HepG2 (cell line): ENCODE results near the gene MLST8. TPM values are rescaled to one million over a fixed set of nuclear protein-coding genes. Genes with fewer than 3 reads are reported as not detected.
A peak's percentile ranks its signal among the peaks of the same experiment; 100 is the strongest.

Experiments
- CBFB ChIP-seq: sonication (generic); formaldehyde crosslinking; IDR thresholded peaks from 2 replicates; pipeline ENCODE4 v1.4.0; 2020; ENCODE audit warnings: missing genetic modification reagents
- GABPA ChIP-seq, 2 experiments: IDR thresholded peaks; 2 replicates each; pipeline ENCODE4 v1.6.1; 2011 to 2016; ENCODE audit warnings: low read depth in 2 of 2, low read length in 1 of 2, missing biosample characterization in 1 of 2, missing genetic modification characterization in 1 of 2
- HIC2 ChIP-seq: sonication (generic); formaldehyde crosslinking; IDR thresholded peaks from 2 replicates; pipeline ENCODE4 v1.9.0; 2022; ENCODE audit warnings: low read depth, missing genetic modification reagents
- HNRNPK ChIP-seq: fragments of 200-400 bp; formaldehyde crosslinking; IDR thresholded peaks from 2 replicates; pipeline ENCODE4 v1.6.1; 2018; ENCODE audit warnings: low read length, low read depth, moderate library complexity, mild to moderate bottlenecking; ENCODE audit not compliant: poor library complexity, severe bottlenecking
- KLF11 ChIP-seq: IDR thresholded peaks from 2 replicates; pipeline ENCODE4 v1.6.1; 2016; ENCODE audit warnings: missing compliant biosample characterization
- KLF13 ChIP-seq: sonication (generic); formaldehyde crosslinking; IDR thresholded peaks from 2 replicates; pipeline ENCODE4 v1.4.0; 2020; ENCODE audit warnings: mild to moderate bottlenecking, missing genetic modification reagents
- KLF6 ChIP-seq: IDR thresholded peaks from 2 replicates; pipeline ENCODE4 v1.8.0; 2016; ENCODE audit warnings: missing biosample characterization, missing genetic modification reagents
- MAX ChIP-seq: IDR thresholded peaks from 2 replicates; pipeline ENCODE4 v1.6.1; 2012; ENCODE audit warnings: inconsistent platforms
- NAIF1 ChIP-seq: sonication (generic); formaldehyde crosslinking; IDR thresholded peaks from 2 replicates; pipeline ENCODE4 v1.5.0; 2020; ENCODE audit warnings: mild to moderate bottlenecking, missing genetic modification reagents, borderline replicate concordance
- PTBP1 ChIP-seq: fragments of 200-400 bp; formaldehyde crosslinking; IDR thresholded peaks from 2 replicates; pipeline ENCODE4 v1.6.1; 2018; ENCODE audit warnings: low read length, low read depth; ENCODE audit not compliant: poor library complexity, severe bottlenecking
- SMYD3 ChIP-seq: sonication (generic); formaldehyde crosslinking; IDR thresholded peaks from 2 replicates; pipeline ENCODE4 v1.8.1; 2023; ENCODE audit warnings: mild to moderate bottlenecking, missing genetic modification reagents
- SP1 ChIP-seq, 2 experiments: fragments of 450-650 bp in 1 of 2; sonication (generic) in 1 of 2; formaldehyde crosslinking in 1 of 2; IDR thresholded peaks; 2 replicates each; pipeline versions ENCODE4 v1.4.0 to v1.6.1; 2016 to 2020; ENCODE audit warnings: missing genetic modification reagents in 1 of 2
- TFAP4 ChIP-seq: sonication (generic); IDR thresholded peaks from 2 replicates; pipeline ENCODE4 v1.6.1; 2016; ENCODE audit warnings: low read depth, borderline replicate concordance
- U2AF1 ChIP-seq: fragments of 200-400 bp; formaldehyde crosslinking; optimal IDR thresholded peaks from 2 replicates; pipeline ENCODE3; 2017; ENCODE audit warnings: mild to moderate bottlenecking, low read depth, low read length
- ZBTB1 ChIP-seq: sonication (generic); formaldehyde crosslinking; IDR thresholded peaks from 2 replicates; pipeline ENCODE4 v1.4.0; 2020; ENCODE audit warnings: missing genetic modification reagents, borderline replicate concordance
- ZBTB34 ChIP-seq: sonication (generic); formaldehyde crosslinking; IDR thresholded peaks from 2 replicates; pipeline ENCODE4 v1.8.0; 2022; ENCODE audit warnings: mild to moderate bottlenecking, missing genetic modification reagents
- ZBTB7A ChIP-seq: sonication (generic); formaldehyde crosslinking; IDR thresholded peaks from 2 replicates; pipeline ENCODE4 v1.8.0; 2022; ENCODE audit warnings: mild to moderate bottlenecking, missing genetic modification reagents
- ZNF235 ChIP-seq: sonication (generic); formaldehyde crosslinking; IDR thresholded peaks from 2 replicates; pipeline ENCODE4 v1.8.1; 2023; ENCODE audit warnings: mild to moderate bottlenecking, missing genetic modification reagents, borderline replicate concordance
- ZNF331 ChIP-seq: sonication (generic); formaldehyde crosslinking; IDR thresholded peaks from 2 replicates; pipeline ENCODE4 v1.4.0; 2020; ENCODE audit warnings: missing genetic modification reagents
- ZNF333 ChIP-seq: sonication (generic); formaldehyde crosslinking; IDR thresholded peaks from 2 replicates; pipeline ENCODE4 v1.4.0; 2020; ENCODE audit warnings: mild to moderate bottlenecking, missing genetic modification reagents, borderline replicate concordance
- ZNF550 ChIP-seq: sonication (generic); formaldehyde crosslinking; IDR thresholded peaks from 2 replicates; pipeline ENCODE4 v1.4.0; 2020; ENCODE audit warnings: mild to moderate bottlenecking, missing genetic modification reagents, borderline replicate concordance
- ZNF607 ChIP-seq: sonication (generic); formaldehyde crosslinking; IDR thresholded peaks from 2 replicates; pipeline ENCODE4 v1.5.1; 2020; ENCODE audit warnings: missing genetic modification reagents, mild to moderate bottlenecking, borderline replicate concordance
- ZNF7 ChIP-seq: IDR thresholded peaks from 2 replicates; pipeline ENCODE4 v1.6.1; 2016; ENCODE audit warnings: missing biosample characterization, missing genetic modification reagents
- ZSCAN21 ChIP-seq: sonication (generic); formaldehyde crosslinking; IDR thresholded peaks from 2 replicates; pipeline ENCODE4 v1.8.0; 2022; ENCODE audit warnings: mild to moderate bottlenecking, missing genetic modification reagents, moderate library complexity, borderline replicate concordance
- polyA plus RNA-seq, 8 experiments: library from polyadenylated mRNA; depleted of rRNA in 3 of 8; stranded (reverse) in 7 of 8; unstranded in 1 of 8; fragments of >200 nt; fragmentation: Illumina TruSeq in 4 of 8; extraction: Trizol in 4 of 8; gene quantifications; 2 replicates each; pipeline versions ENCODE4 v1.2.1 to v1.2.3, GENCODE V29; 2011 to 2016; ENCODE audit warnings: low read depth in 4 of 8, missing spikeins in 1 of 8, mixed read lengths in 1 of 8; ENCODE audit not compliant: insufficient read depth in 1 of 8
- total RNA-seq, 5 experiments: library from RNA; depleted of rRNA; stranded (reverse); fragments of >200 nt; fragmentation: Illumina TruSeq; extraction: Trizol; gene quantifications; 2 replicates each; pipeline ENCODE4 v1.2.3, GENCODE V29; 2016; ENCODE audit warnings: low read depth in 1 of 5

MLST8 gene
- total and polyA plus RNA-seq, 2 of the 13 experiments (the other 11 are each of a cell fraction or from before 2014, with no cell fraction given): 30.8 to 72.7 TPM

- TF ChIP-seq NAIF1 (CRISPR knock-in tag) (peak; percentile 9; the same call in 1 of the 2 replicates), ZBTB1 (CRISPR knock-in tag) (no peak), GABPA (IDR thresholded peaks at IDR 0.05; ENCODE audit: low read depth, low read length) (peak; percentile 43), GABPA (CRISPR knock-in tag; IDR thresholded peaks at IDR 0.05; ENCODE audit: low read depth) (peak; percentile 80), ZNF7 (no peak), TFAP4 (peak; percentile 76; the same call in 1 of the 2 replicates), HIC2 (peak; percentile 84), ZBTB7A (CRISPR knock-in tag) (peak; percentile 58; the same call in 1 of the 2 replicates), KLF13 (CRISPR knock-in tag) (no peak), PTBP1 (peak; percentile 67), KLF11 (CRISPR knock-in tag) (0 out of 2 replicates have a peak, but pooled peaks have one; percentile 35), ZBTB34 (peak; percentile 86), SP1 (IDR thresholded peaks at IDR 0.05) (no peak), SP1 (CRISPR knock-in tag; IDR thresholded peaks at IDR 0.05) (peak; percentile 86), HNRNPK (peak; percentile 70), MAX (peak; percentile 75; the same call in 1 of the 2 replicates), ZSCAN21 (CRISPR knock-in tag) (peak; percentile 51; the same call in 1 of the 2 replicates), SMYD3 (peak; percentile 30; the same call in 1 of the 2 replicates), ZNF607 (CRISPR knock-in tag) (peak; percentile 90), KLF6 (CRISPR knock-in tag) (no peak), ZNF235 (peak; percentile 31; the same call in 1 of the 2 replicates), ZNF550 (0 out of 2 replicates have a peak, but pooled peaks have one; percentile 10), U2AF1 (peak; percentile 51), ZNF333 (CRISPR knock-in tag) (peak; percentile 59; the same call in 1 of the 2 replicates), CBFB (CRISPR knock-in tag) (peak; percentile 93), ZNF331 (CRISPR knock-in tag) (peak; percentile 91)
These were observed 46.2 kb downstream of the MLST8 start, which contains the start of gene ECI1 (continued) for GRCh38 chr16:2251296-2252111.
